ENCODE results near the gene PLBD2.

Gene PLBD2

DNA sequence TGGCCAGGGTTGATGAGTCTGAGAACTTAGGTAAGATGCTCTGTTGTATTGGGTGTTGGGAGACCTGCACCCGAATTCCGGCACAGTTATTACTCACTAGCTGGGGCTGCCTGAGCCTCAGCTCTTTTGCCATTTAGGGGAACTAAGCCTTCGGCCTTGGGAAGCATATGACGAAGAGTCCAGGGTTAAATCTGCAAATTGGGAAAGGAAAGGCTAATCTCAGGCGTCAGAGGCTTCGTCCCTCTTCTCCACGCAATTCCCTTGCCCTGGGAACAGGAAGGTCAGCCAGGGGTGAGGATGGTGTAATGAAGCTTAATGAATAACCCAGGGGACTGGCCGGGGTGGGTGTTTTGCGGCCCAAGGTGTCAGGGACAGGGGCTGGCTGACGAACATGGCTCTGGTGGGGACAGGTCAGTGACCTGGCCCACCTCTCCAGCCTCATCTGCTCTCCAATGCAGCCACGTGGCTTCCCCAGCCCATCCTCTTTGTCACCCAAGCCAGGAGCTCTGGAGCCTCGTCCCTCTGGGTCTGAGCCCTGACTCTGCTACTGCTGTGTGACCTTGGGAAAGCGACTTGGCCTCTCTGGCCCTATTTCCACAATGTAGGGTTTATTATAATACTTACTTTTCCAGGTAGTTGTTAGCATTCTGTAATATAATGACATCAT lies 60.0 kb downstream of the PLBD2 start:
- no peak for TF ChIP-seq SIN3A (IDR thresholded peaks at IDR 0.05; ENCODE audit: borderline replicate concordance, insufficient read depth, low read length)
- TF ChIP-seq POLR2AphosphoS5 (IDR thresholded peaks at IDR 0.05; ENCODE audit: low read depth, low read length) = no peak
- TF ChIP-seq TAF1 (IDR thresholded peaks at IDR 0.05; ENCODE audit: borderline replicate concordance, insufficient read depth, low read length) = no peak
- TF ChIP-seq, protein P1, sequence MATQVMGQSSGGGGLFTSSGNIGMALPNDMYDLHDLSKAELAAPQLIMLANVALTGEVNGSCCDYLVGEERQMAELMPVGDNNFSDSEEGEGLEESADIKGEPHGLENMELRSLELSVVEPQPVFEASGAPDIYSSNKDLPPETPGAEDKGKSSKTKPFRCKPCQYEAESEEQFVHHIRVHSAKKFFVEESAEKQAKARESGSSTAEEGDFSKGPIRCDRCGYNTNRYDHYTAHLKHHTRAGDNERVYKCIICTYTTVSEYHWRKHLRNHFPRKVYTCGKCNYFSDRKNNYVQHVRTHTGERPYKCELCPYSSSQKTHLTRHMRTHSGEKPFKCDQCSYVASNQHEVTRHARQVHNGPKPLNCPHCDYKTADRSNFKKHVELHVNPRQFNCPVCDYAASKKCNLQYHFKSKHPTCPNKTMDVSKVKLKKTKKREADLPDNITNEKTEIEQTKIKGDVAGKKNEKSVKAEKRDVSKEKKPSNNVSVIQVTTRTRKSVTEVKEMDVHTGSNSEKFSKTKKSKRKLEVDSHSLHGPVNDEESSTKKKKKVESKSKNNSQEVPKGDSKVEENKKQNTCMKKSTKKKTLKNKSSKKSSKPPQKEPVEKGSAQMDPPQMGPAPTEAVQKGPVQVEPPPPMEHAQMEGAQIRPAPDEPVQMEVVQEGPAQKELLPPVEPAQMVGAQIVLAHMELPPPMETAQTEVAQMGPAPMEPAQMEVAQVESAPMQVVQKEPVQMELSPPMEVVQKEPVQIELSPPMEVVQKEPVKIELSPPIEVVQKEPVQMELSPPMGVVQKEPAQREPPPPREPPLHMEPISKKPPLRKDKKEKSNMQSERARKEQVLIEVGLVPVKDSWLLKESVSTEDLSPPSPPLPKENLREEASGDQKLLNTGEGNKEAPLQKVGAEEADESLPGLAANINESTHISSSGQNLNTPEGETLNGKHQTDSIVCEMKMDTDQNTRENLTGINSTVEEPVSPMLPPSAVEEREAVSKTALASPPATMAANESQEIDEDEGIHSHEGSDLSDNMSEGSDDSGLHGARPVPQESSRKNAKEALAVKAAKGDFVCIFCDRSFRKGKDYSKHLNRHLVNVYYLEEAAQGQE (IDR thresholded peaks at IDR 0.05; ENCODE audit: insufficient read depth in 1 of 2, low read depth in 2 of 2, low read length in 2 of 2) = no peak
- no peak for TF ChIP-seq FOXP2 (optimal IDR thresholded peaks at IDR 0.05; ENCODE audit: borderline replicate concordance, extremely low read depth, extremely low read length, insufficient read depth)

DNA sequence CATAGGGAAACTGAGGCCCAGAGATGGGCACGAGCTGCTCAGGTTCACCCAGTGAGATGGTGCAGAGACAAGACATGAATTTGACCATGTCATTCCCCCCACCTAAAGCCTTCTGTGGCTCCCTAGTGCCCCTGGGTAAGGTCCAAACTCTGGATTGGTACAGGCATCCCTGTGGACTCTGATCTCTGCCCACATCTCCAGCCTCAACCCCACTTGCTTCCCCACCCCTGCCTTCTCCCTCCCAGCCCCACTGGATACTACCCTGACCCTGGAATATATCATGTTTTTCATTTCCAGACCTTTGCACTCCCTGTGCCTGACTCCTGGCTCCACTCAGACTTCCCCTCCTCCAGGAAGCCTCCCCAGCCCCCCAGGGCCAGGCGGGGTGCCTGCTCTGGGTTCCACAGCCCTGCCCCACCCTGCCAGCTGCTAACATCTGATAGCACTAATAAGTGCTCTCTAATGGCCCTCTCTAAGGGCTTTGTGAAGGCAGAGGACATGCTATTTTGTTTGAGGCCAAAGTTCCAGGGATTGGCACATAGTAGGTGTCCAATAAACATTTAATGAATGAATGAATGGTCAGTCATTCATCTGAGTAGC lies 62.7 kb downstream of the PLBD2 start:
- TF ChIP-seq TAF1 (IDR thresholded peaks at IDR 0.05; ENCODE audit: borderline replicate concordance, insufficient read depth, low read length) (no peak), SIN3A (IDR thresholded peaks at IDR 0.05; ENCODE audit: borderline replicate concordance, insufficient read depth, low read length) (no peak), POLR2AphosphoS5 (IDR thresholded peaks at IDR 0.05; ENCODE audit: low read depth, low read length) (no peak), FOXP2 (optimal IDR thresholded peaks at IDR 0.05; ENCODE audit: borderline replicate concordance, extremely low read depth, extremely low read length, insufficient read depth) (no peak)
- TF ChIP-seq, protein P1 (IDR thresholded peaks at IDR 0.05; ENCODE audit: insufficient read depth in 1 of 2, low read depth in 2 of 2, low read length in 2 of 2) = no peak

DNA sequence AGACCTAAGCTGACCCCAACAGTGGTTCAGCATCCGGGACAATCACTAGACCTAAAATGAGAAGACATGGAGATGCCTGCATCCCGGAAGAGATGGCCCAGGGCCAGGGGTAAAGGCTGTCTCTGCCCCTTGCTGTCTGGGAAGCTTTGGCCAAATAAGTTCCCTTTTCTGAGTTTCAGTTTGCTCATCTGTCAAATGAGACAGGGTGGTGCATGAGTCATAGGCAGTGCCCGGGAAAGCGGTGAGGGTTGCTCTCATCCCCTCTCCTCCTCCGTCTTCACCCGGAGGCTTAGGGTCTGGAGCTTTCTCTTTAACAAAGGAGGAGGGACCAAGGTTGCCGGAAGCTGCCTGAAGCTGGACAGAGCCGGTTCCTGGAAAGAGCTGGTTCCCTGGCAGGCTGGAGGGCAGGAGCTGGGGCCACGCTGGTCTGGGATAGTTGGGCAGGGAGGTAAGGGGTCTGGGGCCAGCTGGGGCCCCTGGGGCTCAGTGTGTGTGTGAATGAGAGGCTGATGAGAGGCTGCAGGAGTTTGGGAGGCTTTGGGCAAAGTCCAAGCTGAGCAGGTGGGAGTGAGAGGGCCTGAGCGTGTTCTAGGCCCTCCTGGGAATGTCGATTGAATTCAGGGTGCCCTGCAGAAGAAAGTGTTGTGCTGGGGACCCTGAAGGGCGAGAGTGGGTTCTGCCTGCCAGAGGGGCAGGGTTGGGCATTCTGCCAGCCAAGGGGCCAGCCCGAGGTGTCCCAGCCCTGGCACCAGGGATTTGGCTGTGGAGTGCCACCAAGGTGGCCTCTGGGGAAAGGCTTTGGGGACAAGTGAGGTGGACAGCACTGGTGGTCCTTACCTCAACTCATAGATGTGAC lies 63.9 kb downstream of the PLBD2 start, which contains the start of gene SDSL:
SDSL (plus strand) TSS at position 351 of the 856 bp plus-strand sequence. CDS start 5,603 bp downstream, outside the sequence.
- peak; percentile 75; the same call in 1 of the 2 replicates for TF ChIP-seq TAF1 (IDR thresholded peaks at IDR 0.05; ENCODE audit: borderline replicate concordance, insufficient read depth, low read length)
- TF ChIP-seq, protein P1 (IDR thresholded peaks at IDR 0.05; ENCODE audit: insufficient read depth in 1 of 2, low read depth in 2 of 2, low read length in 2 of 2) = peak; percentile 73 to 87
- 0 out of 2 replicates have a peak, but pooled peaks have one; percentile 76 for TF ChIP-seq SIN3A (IDR thresholded peaks at IDR 0.05; ENCODE audit: borderline replicate concordance, insufficient read depth, low read length)
- TF ChIP-seq POLR2AphosphoS5 (IDR thresholded peaks at IDR 0.05; ENCODE audit: low read depth, low read length) = peak; percentile 94
- TF ChIP-seq FOXP2 (optimal IDR thresholded peaks at IDR 0.05; ENCODE audit: borderline replicate concordance, extremely low read depth, extremely low read length, insufficient read depth) = no peak

DNA sequence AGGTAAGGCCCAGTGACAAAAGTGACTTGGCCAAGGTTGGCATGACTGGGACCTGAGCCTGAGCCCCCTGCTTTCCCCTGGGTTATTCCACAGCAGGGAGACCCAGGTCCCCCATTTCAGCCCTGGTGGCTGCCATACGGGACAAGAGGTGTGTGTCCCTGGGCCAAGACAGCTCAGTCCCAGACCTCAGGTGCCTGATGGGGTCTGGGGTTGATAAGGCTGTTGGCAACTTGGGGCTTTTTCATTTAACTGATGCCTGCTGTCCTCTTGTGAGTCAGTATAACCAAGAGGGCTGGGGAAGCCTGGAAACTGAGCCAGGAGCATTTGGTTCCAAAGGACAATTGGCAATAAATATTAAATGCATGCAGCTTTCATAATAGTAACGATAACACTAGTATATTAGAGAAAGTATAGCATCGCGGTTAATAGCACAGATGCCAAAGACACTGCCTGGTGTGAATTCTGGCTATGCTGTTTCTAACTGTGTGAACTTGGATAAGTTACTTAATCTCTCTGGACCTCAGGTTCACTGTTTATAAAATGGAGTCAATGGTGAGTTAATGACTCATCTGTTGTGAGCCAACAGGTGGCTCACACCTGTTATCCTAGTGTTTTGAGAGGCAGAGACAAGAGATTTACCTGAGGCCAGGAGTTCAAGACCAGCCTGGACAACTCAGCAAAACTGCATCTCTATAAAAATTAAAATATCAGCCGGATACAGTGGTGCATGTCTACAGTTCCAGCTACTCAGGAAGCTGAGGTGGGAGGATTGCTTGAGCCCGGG lies 64.7 kb downstream of the PLBD2 start:
- TF ChIP-seq SIN3A (IDR thresholded peaks at IDR 0.05; ENCODE audit: borderline replicate concordance, insufficient read depth, low read length) = no peak
- TF ChIP-seq FOXP2 (optimal IDR thresholded peaks at IDR 0.05; ENCODE audit: borderline replicate concordance, extremely low read depth, extremely low read length, insufficient read depth) = no peak
- no peak for TF ChIP-seq POLR2AphosphoS5 (IDR thresholded peaks at IDR 0.05; ENCODE audit: low read depth, low read length)
- TF ChIP-seq, protein P1 (IDR thresholded peaks at IDR 0.05; ENCODE audit: insufficient read depth in 1 of 2, low read depth in 2 of 2, low read length in 2 of 2) = no peak
- no peak for TF ChIP-seq TAF1 (IDR thresholded peaks at IDR 0.05; ENCODE audit: borderline replicate concordance, insufficient read depth, low read length)
